ENCODE data around the gene SLC43A2.

GRCh38 chr17:1630662-1631061 lies 2.0 kb upstream of the SLC43A2 start:
- TF ChIP-seq SIN3A (IDR thresholded peaks at IDR 0.05; ENCODE audit: borderline replicate concordance, low read depth, low read length) (no peak), RAD21 (IDR thresholded peaks at IDR 0.05; ENCODE audit: low read length) (no peak), REST (IDR thresholded peaks at IDR 0.05; ENCODE audit: low read depth, low read length) (no peak), CTCF (IDR thresholded peaks at IDR 0.05) (no peak), ZBTB33 (IDR thresholded peaks at IDR 0.05; ENCODE audit: borderline replicate concordance, low read depth) (no peak), EP300 (IDR thresholded peaks at IDR 0.05; ENCODE audit: borderline replicate concordance in 1 of 2, low read depth in 1 of 2, low read length in 1 of 2) (no peak), SMC3 (IDR thresholded peaks at IDR 0.05; ENCODE audit: low read depth, low read length) (no peak), RFX5 (IDR thresholded peaks at IDR 0.05; ENCODE audit: low read length) (no peak), TCF12 (IDR thresholded peaks at IDR 0.05) (no peak), PBX3 (IDR thresholded peaks at IDR 0.05) (no peak)

All from SK-N-SH (cell line).